ENCODE measurements around the gene NOTCH1.

The NOTCH1 gene

DNA sequence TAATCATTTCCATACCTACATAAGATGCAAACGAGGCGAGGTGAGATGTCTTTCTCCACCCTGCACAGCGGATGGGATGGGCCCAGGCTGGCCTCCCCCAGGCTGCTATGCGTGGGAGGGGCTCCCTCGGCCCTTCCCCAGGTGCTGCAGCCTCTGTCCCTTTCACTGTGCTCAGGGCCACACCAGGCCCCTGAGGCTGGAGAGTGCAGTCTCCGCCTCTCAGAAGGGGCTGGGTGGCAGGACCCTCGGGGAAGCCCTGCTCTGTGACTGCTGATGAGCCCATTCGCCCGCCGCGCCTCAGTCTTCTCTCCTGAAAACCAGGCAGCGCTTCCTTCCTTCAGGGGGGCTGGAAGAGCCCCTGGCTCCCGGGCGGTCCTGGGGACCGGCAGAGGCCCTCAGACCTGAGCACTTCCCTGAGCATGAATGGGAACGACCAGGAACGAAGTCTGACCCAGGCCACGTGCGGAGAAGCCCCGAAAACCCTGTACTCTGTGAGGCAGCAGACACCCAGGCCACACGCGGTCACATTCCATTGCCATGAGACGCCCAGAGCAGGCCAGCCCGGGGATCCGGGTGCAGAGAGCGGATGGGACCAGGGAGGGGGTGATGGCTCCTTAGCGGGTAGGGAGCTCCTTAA lies 21.9 kb upstream of the NOTCH1 start:
- TF ChIP-seq, protein P1, sequence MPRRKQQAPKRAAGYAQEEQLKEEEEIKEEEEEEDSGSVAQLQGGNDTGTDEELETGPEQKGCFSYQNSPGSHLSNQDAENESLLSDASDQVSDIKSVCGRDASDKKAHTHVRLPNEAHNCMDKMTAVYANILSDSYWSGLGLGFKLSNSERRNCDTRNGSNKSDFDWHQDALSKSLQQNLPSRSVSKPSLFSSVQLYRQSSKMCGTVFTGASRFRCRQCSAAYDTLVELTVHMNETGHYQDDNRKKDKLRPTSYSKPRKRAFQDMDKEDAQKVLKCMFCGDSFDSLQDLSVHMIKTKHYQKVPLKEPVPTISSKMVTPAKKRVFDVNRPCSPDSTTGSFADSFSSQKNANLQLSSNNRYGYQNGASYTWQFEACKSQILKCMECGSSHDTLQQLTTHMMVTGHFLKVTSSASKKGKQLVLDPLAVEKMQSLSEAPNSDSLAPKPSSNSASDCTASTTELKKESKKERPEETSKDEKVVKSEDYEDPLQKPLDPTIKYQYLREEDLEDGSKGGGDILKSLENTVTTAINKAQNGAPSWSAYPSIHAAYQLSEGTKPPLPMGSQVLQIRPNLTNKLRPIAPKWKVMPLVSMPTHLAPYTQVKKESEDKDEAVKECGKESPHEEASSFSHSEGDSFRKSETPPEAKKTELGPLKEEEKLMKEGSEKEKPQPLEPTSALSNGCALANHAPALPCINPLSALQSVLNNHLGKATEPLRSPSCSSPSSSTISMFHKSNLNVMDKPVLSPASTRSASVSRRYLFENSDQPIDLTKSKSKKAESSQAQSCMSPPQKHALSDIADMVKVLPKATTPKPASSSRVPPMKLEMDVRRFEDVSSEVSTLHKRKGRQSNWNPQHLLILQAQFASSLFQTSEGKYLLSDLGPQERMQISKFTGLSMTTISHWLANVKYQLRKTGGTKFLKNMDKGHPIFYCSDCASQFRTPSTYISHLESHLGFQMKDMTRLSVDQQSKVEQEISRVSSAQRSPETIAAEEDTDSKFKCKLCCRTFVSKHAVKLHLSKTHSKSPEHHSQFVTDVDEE (CRISPR knock-in tag; IDR thresholded peaks at IDR 0.05): no peak
- TF ChIP-seq OSR1 (CRISPR knock-in tag; IDR thresholded peaks at IDR 0.05): no peak
- TF ChIP-seq ESRRG (CRISPR knock-in tag; IDR thresholded peaks at IDR 0.05): no peak
- TF ChIP-seq BACH2 (CRISPR knock-in tag; IDR thresholded peaks at IDR 0.05; ENCODE audit: borderline replicate concordance): no peak
- TF ChIP-seq ZC3H10 (CRISPR knock-in tag; IDR thresholded peaks at IDR 0.05): no peak
- TF ChIP-seq ZNF8 (CRISPR knock-in tag; IDR thresholded peaks at IDR 0.05): no peak
- no peak for TF ChIP-seq ZFP30 (CRISPR knock-in tag; IDR thresholded peaks at IDR 0.05)
- no peak for TF ChIP-seq PPARA (CRISPR knock-in tag; IDR thresholded peaks at IDR 0.05; ENCODE audit: borderline replicate concordance)
- no peak for TF ChIP-seq SNAI2 (CRISPR knock-in tag; IDR thresholded peaks at IDR 0.05)
- TF ChIP-seq ARNTL (CRISPR knock-in tag; IDR thresholded peaks at IDR 0.05; ENCODE audit: borderline replicate concordance, low read depth): no peak
- no peak for TF ChIP-seq GLIS3 (CRISPR knock-in tag; IDR thresholded peaks at IDR 0.05)
- peak; percentile 45 for TF ChIP-seq ISL1 (CRISPR knock-in tag; IDR thresholded peaks at IDR 0.05)
- no peak for TF ChIP-seq TOX (CRISPR knock-in tag; IDR thresholded peaks at IDR 0.05; ENCODE audit: borderline replicate concordance)
- peak; percentile 58; the same call in 1 of the 2 replicates for TF ChIP-seq ZFP3 (CRISPR knock-in tag; IDR thresholded peaks at IDR 0.05)
- TF ChIP-seq RARB (CRISPR knock-in tag; IDR thresholded peaks at IDR 0.05): no peak
- TF ChIP-seq CSDC2 (CRISPR knock-in tag; IDR thresholded peaks at IDR 0.05): peak; percentile 86; the same call in 1 of the 2 replicates
- ATAC-seq: peak; percentile 89

DNA sequence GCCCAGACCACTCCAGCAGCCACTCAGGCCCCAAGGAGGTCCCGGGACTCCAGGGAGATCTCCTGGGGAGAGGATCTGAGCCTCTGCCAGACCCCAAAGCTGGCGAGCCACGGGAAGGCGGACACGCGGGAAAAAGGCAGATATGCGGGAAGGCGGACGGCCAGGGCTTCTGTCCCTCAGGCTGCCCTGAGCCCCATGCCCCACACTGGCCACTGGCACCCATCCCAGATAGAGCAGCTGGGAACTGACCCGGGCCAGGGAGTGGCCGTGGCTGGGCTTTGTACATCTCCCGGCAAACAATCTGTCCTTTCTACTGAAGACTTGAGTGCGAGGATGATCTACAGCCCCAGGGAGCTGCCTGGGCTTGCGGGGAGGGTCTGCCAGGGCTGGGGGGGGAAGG lies 21.1 kb upstream of the NOTCH1 start:
- no peak for TF ChIP-seq CSDC2 (CRISPR knock-in tag; IDR thresholded peaks at IDR 0.05)
- TF ChIP-seq PPARA (CRISPR knock-in tag; IDR thresholded peaks at IDR 0.05; ENCODE audit: borderline replicate concordance): no peak
- no peak for TF ChIP-seq BACH2 (CRISPR knock-in tag; IDR thresholded peaks at IDR 0.05; ENCODE audit: borderline replicate concordance)
- no peak for TF ChIP-seq ZNF8 (CRISPR knock-in tag; IDR thresholded peaks at IDR 0.05)
- no peak for TF ChIP-seq TOX (CRISPR knock-in tag; IDR thresholded peaks at IDR 0.05; ENCODE audit: borderline replicate concordance)
- no peak for TF ChIP-seq TCF4 (CRISPR knock-in tag; IDR thresholded peaks at IDR 0.05; ENCODE audit: borderline replicate concordance)
- TF ChIP-seq, protein P1 (CRISPR knock-in tag; IDR thresholded peaks at IDR 0.05): no peak
- no peak for TF ChIP-seq GLIS3 (CRISPR knock-in tag; IDR thresholded peaks at IDR 0.05)
- no peak for TF ChIP-seq ZC3H10 (CRISPR knock-in tag; IDR thresholded peaks at IDR 0.05)
- no peak for TF ChIP-seq ZFP3 (CRISPR knock-in tag; IDR thresholded peaks at IDR 0.05)
- TF ChIP-seq ZNF70 (CRISPR knock-in tag; IDR thresholded peaks at IDR 0.05): no peak
- TF ChIP-seq, protein P2, sequence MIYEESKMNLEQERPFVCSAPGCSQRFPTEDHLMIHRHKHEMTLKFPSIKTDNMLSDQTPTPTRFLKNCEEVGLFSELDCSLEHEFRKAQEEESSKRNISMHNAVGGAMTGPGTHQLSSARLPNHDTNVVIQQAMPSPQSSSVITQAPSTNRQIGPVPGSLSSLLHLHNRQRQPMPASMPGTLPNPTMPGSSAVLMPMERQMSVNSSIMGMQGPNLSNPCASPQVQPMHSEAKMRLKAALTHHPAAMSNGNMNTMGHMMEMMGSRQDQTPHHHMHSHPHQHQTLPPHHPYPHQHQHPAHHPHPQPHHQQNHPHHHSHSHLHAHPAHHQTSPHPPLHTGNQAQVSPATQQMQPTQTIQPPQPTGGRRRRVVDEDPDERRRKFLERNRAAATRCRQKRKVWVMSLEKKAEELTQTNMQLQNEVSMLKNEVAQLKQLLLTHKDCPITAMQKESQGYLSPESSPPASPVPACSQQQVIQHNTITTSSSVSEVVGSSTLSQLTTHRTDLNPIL (CRISPR knock-in tag; IDR thresholded peaks at IDR 0.05; ENCODE audit: low read depth): no peak
- TF ChIP-seq, protein P3, sequence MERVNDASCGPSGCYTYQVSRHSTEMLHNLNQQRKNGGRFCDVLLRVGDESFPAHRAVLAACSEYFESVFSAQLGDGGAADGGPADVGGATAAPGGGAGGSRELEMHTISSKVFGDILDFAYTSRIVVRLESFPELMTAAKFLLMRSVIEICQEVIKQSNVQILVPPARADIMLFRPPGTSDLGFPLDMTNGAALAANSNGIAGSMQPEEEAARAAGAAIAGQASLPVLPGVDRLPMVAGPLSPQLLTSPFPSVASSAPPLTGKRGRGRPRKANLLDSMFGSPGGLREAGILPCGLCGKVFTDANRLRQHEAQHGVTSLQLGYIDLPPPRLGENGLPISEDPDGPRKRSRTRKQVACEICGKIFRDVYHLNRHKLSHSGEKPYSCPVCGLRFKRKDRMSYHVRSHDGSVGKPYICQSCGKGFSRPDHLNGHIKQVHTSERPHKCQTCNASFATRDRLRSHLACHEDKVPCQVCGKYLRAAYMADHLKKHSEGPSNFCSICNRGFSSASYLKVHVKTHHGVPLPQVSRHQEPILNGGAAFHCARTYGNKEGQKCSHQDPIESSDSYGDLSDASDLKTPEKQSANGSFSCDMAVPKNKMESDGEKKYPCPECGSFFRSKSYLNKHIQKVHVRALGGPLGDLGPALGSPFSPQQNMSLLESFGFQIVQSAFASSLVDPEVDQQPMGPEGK (CRISPR knock-in tag; IDR thresholded peaks at IDR 0.05; ENCODE audit: borderline replicate concordance): no peak
- TF ChIP-seq ISL1 (CRISPR knock-in tag; IDR thresholded peaks at IDR 0.05): no peak
- TF ChIP-seq ZFP30 (CRISPR knock-in tag; IDR thresholded peaks at IDR 0.05): no peak
- TF ChIP-seq, protein P4, sequence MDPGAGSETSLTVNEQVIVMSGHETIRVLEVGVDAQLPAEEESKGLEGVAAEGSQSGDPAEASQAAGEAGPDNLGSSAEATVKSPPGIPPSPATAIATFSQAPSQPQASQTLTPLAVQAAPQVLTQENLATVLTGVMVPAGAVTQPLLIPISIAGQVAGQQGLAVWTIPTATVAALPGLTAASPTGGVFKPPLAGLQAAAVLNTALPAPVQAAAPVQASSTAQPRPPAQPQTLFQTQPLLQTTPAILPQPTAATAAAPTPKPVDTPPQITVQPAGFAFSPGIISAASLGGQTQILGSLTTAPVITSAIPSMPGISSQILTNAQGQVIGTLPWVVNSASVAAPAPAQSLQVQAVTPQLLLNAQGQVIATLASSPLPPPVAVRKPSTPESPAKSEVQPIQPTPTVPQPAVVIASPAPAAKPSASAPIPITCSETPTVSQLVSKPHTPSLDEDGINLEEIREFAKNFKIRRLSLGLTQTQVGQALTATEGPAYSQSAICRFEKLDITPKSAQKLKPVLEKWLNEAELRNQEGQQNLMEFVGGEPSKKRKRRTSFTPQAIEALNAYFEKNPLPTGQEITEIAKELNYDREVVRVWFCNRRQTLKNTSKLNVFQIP (CRISPR knock-in tag; IDR thresholded peaks at IDR 0.05; ENCODE audit: borderline replicate concordance, low read depth): no peak
- no peak for ATAC-seq

All from SK-N-SH treated with all-trans-retinoic acid at 6 μM for 48 hours (cell line).